Urothelium cell line (cell line): Measurements from ENCODE around the gene CXCL1.

Experiments
- DNase-seq: peaks from one replicate; pipeline ENCODE4 v3.0.0; 2011; ENCODE audit warnings: low spot score, mixed read lengths
- FAIRE-seq: peaks from 2 replicates; lab custom pipeline; 2011; peaks lifted over from hg19 to GRCh38; lab: Jason Lieb, UNC

Gene CXCL1

GRCh38 chr4:73869130-73870055 is at the start of gene CXCL1:
CXCL1 (plus strand) TSS chr4:73869393; CDS start chr4:73869471, 78 bp downstream.
- FAIRE-seq (no peak), DNase-seq (no peak)

GRCh38 chr4:73821325-73821724 is 47.9 kb upstream of the CXCL1 start:
- no peak for DNase-seq
- FAIRE-seq: no peak

GRCh38 chr4:73822389-73822788 is 46.8 kb upstream of the CXCL1 start:
- DNase-seq (no peak), FAIRE-seq (no peak)

- no peak for FAIRE-seq
- DNase-seq: no peak
Measured at GRCh38 chr4:73822812-73823504, 46.2 kb upstream of the CXCL1 start.

- DNase-seq (no peak), FAIRE-seq (no peak)
Measured at GRCh38 chr4:73823760-73824159, 45.4 kb upstream of the CXCL1 start.

DNA sequence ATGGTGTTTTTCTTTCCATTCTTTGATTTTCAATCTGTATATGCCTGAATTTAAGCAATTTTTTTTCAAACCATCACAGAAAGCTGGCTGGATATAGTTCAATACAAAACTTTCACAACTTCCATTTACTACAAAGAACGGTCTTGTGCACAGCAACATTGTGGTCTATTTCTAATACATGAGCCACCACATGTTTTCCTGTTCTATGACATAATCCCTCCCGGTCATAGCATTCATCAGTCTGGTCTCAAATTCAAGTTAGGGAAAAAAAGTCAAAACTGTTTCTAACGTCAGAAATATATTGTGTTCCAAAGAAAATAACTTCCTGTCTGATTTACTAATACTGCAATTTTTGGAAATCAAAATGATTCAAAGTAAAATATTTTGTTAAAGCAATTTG is 40.2 kb upstream of the CXCL1 start:
- DNase-seq (no peak), FAIRE-seq (peak; percentile 5)

- no peak for FAIRE-seq
- no peak for DNase-seq
Measured at GRCh38 chr4:73831569-73831968, 37.6 kb upstream of the CXCL1 start.

DNA sequence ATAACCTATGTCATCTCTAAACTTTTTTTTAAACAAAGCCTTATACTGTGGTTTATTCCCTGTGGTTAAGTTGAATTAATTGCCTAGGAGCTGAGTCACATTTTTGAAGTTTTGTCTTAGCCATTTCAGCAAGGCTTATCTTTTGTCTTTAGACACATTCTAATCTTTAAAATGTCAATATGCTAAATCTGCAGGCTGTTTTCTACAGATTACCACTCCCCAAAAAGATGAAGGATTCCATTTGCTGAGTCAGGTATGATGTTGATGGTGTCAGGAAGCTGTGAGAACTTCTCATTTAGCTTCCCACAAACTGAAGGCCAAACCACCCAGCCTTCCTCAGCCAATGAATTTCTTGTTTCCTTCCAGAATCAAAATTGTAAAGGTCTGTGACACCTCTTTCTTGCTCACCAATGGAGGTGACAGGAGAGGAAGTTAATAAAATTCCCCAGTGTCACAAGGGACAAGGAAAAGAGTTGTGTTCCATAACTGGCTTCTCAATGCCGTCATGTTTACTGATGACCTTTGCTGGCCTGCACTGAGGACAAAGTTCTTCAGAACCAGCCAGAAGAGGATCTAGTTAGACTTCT is 36.4 kb upstream of the CXCL1 start:
- no peak for DNase-seq
- FAIRE-seq: no peak

DNA sequence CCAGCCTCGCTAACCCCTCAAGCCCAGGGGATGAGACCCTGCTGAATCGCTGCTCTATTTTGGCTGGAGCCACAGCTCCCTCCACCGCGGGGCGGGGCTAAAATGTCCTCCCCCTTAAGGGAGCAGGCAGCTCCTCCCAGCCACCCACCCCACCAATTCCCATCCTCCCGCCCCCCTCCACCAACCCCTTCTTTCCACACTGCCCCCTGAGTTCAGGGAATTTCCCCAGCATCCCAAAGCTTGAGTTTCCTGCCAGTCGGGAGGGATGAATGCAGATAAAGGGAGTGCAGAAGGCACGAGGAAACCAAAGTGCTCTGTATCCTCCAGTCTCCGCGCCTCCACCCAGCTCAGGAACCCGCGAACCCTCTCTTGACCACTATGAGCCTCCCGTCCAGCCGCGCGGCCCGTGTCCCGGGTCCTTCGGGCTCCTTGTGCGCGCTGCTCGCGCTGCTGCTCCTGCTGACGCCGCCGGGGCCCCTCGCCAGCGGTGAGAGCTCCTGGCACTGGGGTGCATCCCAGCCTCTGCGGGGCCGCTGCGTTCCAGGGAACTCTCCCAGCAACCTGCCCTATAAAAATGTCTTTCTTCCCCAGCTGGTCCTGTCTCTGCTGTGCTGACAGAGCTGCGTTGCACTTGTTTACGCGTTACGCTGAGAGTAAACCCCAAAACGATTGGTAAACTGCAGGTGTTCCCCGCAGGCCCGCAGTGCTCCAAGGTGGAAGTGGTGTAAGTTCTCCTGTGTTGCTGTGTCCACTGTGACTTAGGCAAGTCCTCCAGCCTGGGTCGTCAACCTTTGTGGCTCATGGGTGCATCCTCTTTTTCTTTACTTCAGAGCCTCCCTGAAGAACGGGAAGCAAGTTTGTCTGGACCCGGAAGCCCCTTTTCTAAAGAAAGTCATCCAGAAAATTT is 32.6 kb upstream of the CXCL1 start, which contains the start of gene CXCL6:
Gene CXCL6 (plus strand): TSS at position 306 of the 907 bp plus-strand sequence. CDS start 73 bp downstream, at position 379.
- DNase-seq: no peak
- no peak for FAIRE-seq

- FAIRE-seq: no peak
- DNase-seq: no peak
Measured at GRCh38 chr4:73839071-73839470, 30.1 kb upstream of the CXCL1 start.

DNA sequence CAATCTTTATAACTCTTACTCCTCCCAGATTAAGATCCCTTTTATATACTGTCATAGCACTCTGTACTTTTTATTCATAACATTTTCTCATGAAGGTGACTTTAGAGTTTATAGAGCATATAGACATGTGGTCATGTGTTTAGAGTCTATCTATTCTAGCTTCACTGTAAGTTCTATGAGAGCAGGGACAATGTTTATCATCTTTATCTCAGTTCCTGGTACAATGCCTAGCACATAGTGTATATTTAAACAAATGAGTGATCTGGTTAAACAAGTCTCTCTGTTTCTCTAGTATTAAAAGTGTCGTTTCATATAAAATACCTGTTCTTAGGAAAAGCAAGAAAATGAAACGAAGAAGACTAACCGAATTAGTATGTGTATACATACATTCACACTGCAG is 29.5 kb upstream of the CXCL1 start:
- FAIRE-seq (no peak), DNase-seq (no peak)

DNA sequence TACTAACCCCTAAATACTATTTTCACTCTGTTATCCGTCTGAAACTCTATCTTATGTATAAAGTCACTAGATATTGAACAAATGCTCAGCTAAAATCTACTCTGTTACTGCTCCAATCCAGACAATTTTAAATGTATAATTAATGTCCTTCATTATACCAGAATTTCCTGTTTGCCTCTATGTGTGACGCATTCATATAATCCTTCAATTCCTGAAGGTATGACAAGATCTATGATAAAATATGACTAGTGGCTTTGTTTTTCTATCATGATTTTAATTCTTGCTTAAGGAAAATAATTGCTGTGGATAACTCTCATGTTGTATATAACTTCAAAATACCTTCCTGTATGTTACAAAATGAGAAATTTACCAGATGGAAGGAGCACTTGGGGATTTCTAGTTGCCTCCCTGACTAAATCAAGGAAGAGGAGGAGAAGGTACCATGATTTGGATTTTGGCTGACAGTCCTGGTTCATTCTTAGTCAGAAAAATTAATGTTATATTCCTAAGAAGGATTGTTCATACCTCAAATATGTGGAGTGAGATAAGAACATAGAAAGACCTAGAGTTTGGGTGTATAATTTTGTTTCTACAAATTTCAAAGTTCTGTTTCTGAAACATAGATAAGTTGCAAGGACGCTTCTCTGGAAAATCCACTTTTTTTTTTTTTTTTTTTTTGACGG is 27.8 kb upstream of the CXCL1 start:
- FAIRE-seq (no peak), DNase-seq (no peak)

GRCh38 chr4:73842696-73843095 is 26.5 kb upstream of the CXCL1 start:
- no peak for FAIRE-seq
- DNase-seq: no peak

GRCh38 chr4:73843369-73843768 is 25.8 kb upstream of the CXCL1 start:
- FAIRE-seq (no peak), DNase-seq (no peak)

DNA sequence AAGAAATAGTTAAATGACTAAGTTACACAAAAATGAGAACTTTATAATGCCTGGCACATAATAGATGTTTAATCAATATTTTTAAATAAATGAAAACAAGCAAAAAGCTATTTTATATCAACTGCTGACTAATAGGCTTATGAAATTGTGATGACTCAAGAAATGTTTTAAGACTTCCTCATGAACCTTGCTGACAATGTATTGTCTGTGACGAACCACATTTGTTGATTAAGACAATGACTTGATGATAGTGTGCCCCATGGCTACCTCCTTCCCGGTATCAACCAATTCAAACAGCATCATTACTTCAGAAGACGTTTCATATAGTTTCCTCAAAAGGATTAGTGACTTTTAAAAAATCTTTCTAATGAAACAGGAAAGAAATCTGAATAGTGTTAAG is 24.8 kb upstream of the CXCL1 start:
- peak; percentile 13 for DNase-seq
- peak; percentile 13 for FAIRE-seq

DNA sequence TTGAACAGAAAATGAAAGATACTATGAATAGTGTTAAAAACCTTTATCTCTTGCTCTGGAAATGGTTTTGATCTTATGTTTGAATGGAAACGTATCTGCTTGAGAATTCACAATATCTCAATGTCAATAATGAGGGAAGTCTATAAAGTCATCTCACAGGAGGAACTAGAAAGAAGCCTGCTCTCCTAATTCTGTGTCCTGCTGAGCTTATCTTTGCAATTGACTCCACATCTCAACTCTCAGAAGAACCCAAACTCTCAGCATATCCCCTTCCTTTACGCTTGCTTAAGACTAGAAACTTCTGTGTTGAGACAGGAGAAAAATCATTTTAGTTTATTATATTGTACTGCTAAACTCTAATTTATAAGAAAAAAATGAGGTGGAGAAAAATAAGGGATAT is 24.4 kb upstream of the CXCL1 start:
- no peak for FAIRE-seq
- no peak for DNase-seq

DNA sequence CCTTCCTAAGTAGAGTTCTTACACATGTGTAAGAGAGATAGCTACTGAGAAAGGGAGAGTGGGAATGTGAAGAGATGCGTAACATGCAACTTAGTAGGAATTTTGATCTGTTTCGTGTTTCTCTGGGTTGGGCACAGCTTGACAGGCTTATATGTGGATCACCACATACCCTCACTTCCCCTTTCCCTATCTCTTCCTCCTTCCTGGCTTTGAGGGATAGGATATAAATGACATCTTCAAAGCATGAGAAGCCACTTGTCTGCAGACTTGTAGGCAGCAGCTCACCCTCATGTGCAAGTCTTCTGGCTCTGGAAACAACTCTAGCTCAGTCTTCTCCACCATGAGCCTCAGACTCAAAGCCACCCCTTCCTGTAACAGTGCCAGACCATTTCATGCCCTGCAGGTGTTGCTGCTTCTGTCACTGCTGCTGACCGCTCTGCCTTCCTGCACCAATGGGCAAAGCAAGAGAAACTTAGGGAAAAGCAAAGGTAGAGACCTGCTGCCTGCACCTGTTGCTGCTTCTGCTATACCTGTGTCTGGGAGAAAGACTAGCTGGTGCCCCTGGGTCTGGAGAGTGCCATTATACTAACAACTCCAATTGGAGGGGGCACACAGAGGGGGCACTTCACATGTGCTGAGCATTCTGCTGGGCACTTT is 21.5 kb upstream of the CXCL1 start:
- FAIRE-seq: no peak
- DNase-seq: no peak

DNA sequence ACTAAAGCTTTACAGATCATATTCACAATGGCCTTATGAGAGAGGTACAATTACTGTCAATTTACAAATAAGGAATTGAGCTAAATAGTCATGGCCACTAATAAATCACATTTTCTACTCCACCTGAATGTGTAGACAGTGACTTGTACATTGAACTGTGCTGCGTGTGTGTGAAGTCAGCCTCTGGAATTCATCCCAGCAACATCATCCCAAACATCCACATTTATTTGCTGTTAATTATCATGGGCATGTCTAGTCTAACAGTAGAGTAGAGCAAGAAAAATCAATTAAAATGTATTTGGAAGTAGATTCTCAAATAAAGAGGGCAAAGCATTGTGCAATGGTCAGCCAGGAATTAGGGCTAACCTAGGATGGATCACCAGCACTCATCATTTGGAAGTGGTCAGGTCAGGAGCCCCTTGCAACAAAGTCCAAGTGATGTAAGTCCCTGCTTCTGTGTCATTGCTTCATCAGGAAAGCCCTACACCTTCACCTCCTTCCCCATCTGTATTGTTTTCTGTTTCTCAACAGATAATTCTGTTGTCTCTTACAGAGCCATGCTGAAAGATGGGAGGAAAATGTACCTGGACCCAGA is 20.9 kb upstream of the CXCL1 start:
- peak; percentile 9 for FAIRE-seq
- DNase-seq: no peak
